CD4-positive, alpha-beta T cell treated with Interleukin-12 subunit alpha and Interleukin-12 subunit beta, for 1 hour (primary cell): Measurements from ENCODE around the gene ENPP7.

Experiments used
- DNase-seq: peaks from one replicate; pipeline ENCODE4 v3.0.0-alpha.2; 2020

The ENPP7 gene

GRCh38 chr17:79730769-79731483 is at the start of gene ENPP7:
ENPP7 (plus strand) TSS chr17:79730943; CDS start chr17:79731140, 197 bp downstream.
- DNase-seq = no peak

GRCh38 chr17:79681101-79681621 is 49.6 kb upstream of the ENPP7 start:
- no peak for DNase-seq

- no peak for DNase-seq
These were observed 49.0 kb upstream of the ENPP7 start for GRCh38 chr17:79681628-79682261.

- no peak for DNase-seq
These were observed 47.4 kb upstream of the ENPP7 start for GRCh38 chr17:79683365-79683764.

- no peak for DNase-seq
These were observed 46.4 kb upstream of the ENPP7 start for GRCh38 chr17:79684132-79684985.

GRCh38 chr17:79685121-79685520 is 45.6 kb upstream of the ENPP7 start:
- DNase-seq = no peak

GRCh38 chr17:79686476-79686875 is 44.3 kb upstream of the ENPP7 start:
- DNase-seq = no peak

- DNase-seq = no peak
These were observed 40.3 kb upstream of the ENPP7 start for GRCh38 chr17:79690466-79690865.

- DNase-seq = no peak
These were observed 39.5 kb upstream of the ENPP7 start for GRCh38 chr17:79690988-79691836.

GRCh38 chr17:79691931-79692330 is 38.8 kb upstream of the ENPP7 start:
- no peak for DNase-seq

GRCh38 chr17:79693419-79693818 is 37.3 kb upstream of the ENPP7 start:
- DNase-seq = no peak

- no peak for DNase-seq
These were observed 35.4 kb upstream of the ENPP7 start for GRCh38 chr17:79695293-79695790.

- DNase-seq = no peak
These were observed 34.7 kb upstream of the ENPP7 start for GRCh38 chr17:79695797-79696609.

GRCh38 chr17:79696610-79696982 is 34.1 kb upstream of the ENPP7 start:
- no peak for DNase-seq

- no peak for DNase-seq
These were observed 32.4 kb upstream of the ENPP7 start for GRCh38 chr17:79698146-79698846.

GRCh38 chr17:79699386-79700036 is 31.2 kb upstream of the ENPP7 start:
- DNase-seq = no peak

GRCh38 chr17:79700592-79700991 is 30.2 kb upstream of the ENPP7 start:
- DNase-seq = no peak

- no peak for DNase-seq
These were observed 28.7 kb upstream of the ENPP7 start for GRCh38 chr17:79702034-79702433.

GRCh38 chr17:79702550-79703236 is 28.1 kb upstream of the ENPP7 start:
- DNase-seq = no peak

- DNase-seq = no peak
These were observed 26.1 kb upstream of the ENPP7 start for GRCh38 chr17:79704691-79705090.
